ENCODE measurements around the gene MFSD6L. TPM values are rescaled to one million over a fixed set of nuclear protein-coding genes. Genes with fewer than 3 reads are reported as not detected.

Gene MFSD6L
- total and polyA plus RNA-seq, 2 of the 13 experiments (the other 11 are each of a cell fraction or from before 2014, with no cell fraction given), result not detected

DNA sequence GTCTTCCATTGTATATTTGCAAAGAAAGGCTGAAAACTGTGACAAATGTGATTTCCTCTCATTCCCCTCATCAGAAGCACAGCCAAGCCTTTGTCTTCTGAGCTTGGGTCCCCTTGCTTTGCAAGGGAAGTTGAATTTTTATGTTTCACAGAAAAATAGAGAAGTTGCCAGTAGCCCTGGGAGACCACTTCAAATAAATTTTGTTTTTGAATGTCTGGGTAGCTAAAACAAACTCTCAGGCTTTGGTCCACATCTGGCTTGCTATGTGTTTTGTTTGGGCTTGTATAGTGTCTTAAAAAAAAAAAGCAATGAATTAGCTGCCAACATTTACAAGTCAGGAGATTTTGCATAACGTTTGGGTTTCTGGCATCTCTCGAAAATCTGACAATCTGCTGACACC is 44.2 kb upstream of the MFSD6L start:
- no peak overlapping the region for H2AFZ ChIP-seq (ENCODE audit: low read length)
- intact Hi-C loops (cut with micrococcal nuclease; ENCODE audit: unreplicated experiment), result no loop called here
- no peaks in the 10 kb centered on the region for H4K20me1 ChIP-seq (ENCODE audit: insufficient read depth, low read length)
- no peaks in the 10 kb centered on the region for H3K4me1 ChIP-seq (ENCODE audit: insufficient read depth, low read length)
- no peaks in the 10 kb centered on the region for H3K9me3 ChIP-seq (ENCODE audit: low read length)
- BruUV-seq (replicated peaks), result no TSS peak
- H3K27ac ChIP-seq (ENCODE audit: extremely low read length, insufficient read depth, low read length), result no peak overlapping the region
- POLR2A ChIA-PET, result no interaction called here
- FAIRE-seq (no peak), DNase-seq (ENCODE audit: low spot score) (no peak), ATAC-seq (no peak)
- no peak overlapping the region for H3K4me3 ChIP-seq (replicated peaks in 1 of 3; ENCODE audit: insufficient read depth in 1 of 3, low read depth in 2 of 3, low read length in 3 of 3)
- TF ChIP-seq ZNF260 (CRISPR knock-in tag; IDR thresholded peaks at IDR 0.05; ENCODE audit: borderline replicate concordance, low read depth), result no peak
- no peak overlapping the region for H3K4me2 ChIP-seq (ENCODE audit: low read depth, low read length)
- H3K36me3 ChIP-seq (replicated peaks in 1 of 2; ENCODE audit: control insufficient read depth in 1 of 2, insufficient read depth in 2 of 2, low read length in 2 of 2), result no peaks in the 10 kb centered on the region
- H3K79me2 ChIP-seq (ENCODE audit: insufficient read depth, low read length), result no peaks in the 10 kb centered on the region
- 0% methylated on average over 2 of the region's 2 CpGs for WGBS (ENCODE audit: low lambda C conversion rate)
- peaks cover 0 to 11% of the 10 kb centered on the region in 2 experiments; a peak in 3 of 5 replicates for H3K27me3 ChIP-seq (ENCODE audit: control insufficient read depth in 1 of 2, insufficient read depth in 2 of 2, low read length in 2 of 2)
- in situ Hi-C loops (cut with HindIII; ENCODE audit: extremely low pct_ligation_motif_present, low pct_unique_long_range_greater_than_20kb), result no loop called here
- CTCF ChIA-PET (ENCODE audit: low intra/inter-chr PET ratio, low total read pairs), result no interaction called here
- no peak overlapping the region for H3K9ac ChIP-seq (ENCODE audit: insufficient read depth, low read depth, low read length)

GRCh38 chr17:8841844-8842243 is 42.7 kb upstream of the MFSD6L start:
- H3K9me3 ChIP-seq (ENCODE audit: low read length), result no peaks in the 10 kb centered on the region
- peaks cover 3 to 11% of the 10 kb centered on the region in 2 experiments; a peak in 4 of 5 replicates for H3K27me3 ChIP-seq (ENCODE audit: control insufficient read depth in 1 of 2, insufficient read depth in 2 of 2, low read length in 2 of 2)
- H3K4me3 ChIP-seq (replicated peaks in 1 of 3; ENCODE audit: insufficient read depth in 1 of 3, low read depth in 2 of 3, low read length in 3 of 3), result no peak overlapping the region
- in situ Hi-C loops (cut with HindIII; ENCODE audit: extremely low pct_ligation_motif_present, low pct_unique_long_range_greater_than_20kb) (no loop called here), intact Hi-C loops (cut with micrococcal nuclease; ENCODE audit: unreplicated experiment) (no loop called here)
- no peaks in the 10 kb centered on the region for H3K36me3 ChIP-seq (replicated peaks in 1 of 2; ENCODE audit: control insufficient read depth in 1 of 2, insufficient read depth in 2 of 2, low read length in 2 of 2)
- TF ChIP-seq, protein P1, sequence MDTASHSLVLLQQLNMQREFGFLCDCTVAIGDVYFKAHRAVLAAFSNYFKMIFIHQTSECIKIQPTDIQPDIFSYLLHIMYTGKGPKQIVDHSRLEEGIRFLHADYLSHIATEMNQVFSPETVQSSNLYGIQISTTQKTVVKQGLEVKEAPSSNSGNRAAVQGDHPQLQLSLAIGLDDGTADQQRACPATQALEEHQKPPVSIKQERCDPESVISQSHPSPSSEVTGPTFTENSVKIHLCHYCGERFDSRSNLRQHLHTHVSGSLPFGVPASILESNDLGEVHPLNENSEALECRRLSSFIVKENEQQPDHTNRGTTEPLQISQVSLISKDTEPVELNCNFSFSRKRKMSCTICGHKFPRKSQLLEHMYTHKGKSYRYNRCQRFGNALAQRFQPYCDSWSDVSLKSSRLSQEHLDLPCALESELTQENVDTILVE (CRISPR knock-in tag; IDR thresholded peaks at IDR 0.05), result no peak
- TF ChIP-seq CERS6 (CRISPR knock-in tag; IDR thresholded peaks at IDR 0.05), result no peak
- no peak for TF ChIP-seq ZNF737 (CRISPR knock-in tag; IDR thresholded peaks at IDR 0.05; ENCODE audit: borderline replicate concordance)
- no peak for TF ChIP-seq AHR (CRISPR knock-in tag; IDR thresholded peaks at IDR 0.05)
- H3K79me2 ChIP-seq (ENCODE audit: insufficient read depth, low read length), result no peaks in the 10 kb centered on the region
- WGBS (ENCODE audit: low lambda C conversion rate), result 0% methylated on average over 1 of the region's 4 CpGs
- H3K4me2 ChIP-seq (ENCODE audit: low read depth, low read length), result no peak overlapping the region
- H4K20me1 ChIP-seq (ENCODE audit: insufficient read depth, low read length), result no peaks in the 10 kb centered on the region
- BruUV-seq (replicated peaks), result no TSS peak
- H3K9ac ChIP-seq (ENCODE audit: insufficient read depth, low read depth, low read length), result no peak overlapping the region
- H3K27ac ChIP-seq (ENCODE audit: extremely low read length, insufficient read depth, low read length), result no peak overlapping the region
- no peak for DNase-seq (ENCODE audit: low spot score)
- FAIRE-seq, result no peak
- ATAC-seq, result no peak
- POLR2A ChIA-PET, result no interaction called here
- CTCF ChIA-PET (ENCODE audit: low intra/inter-chr PET ratio, low total read pairs), result no interaction called here
- no peaks in the 10 kb centered on the region for H3K4me1 ChIP-seq (ENCODE audit: insufficient read depth, low read length)
- no peak overlapping the region for H2AFZ ChIP-seq (ENCODE audit: low read length)
